Stimulated activated CD8-positive, alpha-beta memory T cell treated with anti-CD3 and anti-CD28 coated beads, Interleukin-2, amount 100 ng/mL, for 48 hours (primary cell): Measurements from ENCODE around the gene ANTXR2.
"Not testable (repeated sequence)": the region's sequence is repeated elsewhere in the genome, so short reads cannot be mapped to it uniquely, and the experiment has no call there.

ENCODE experiments used
- DNase-seq, 2 donors: peaks; one replicate each; pipeline ENCODE4 v3.0.0-alpha.2; 2020; ENCODE audit warnings: low read depth in 2 of 2

The ANTXR2 gene

DNA sequence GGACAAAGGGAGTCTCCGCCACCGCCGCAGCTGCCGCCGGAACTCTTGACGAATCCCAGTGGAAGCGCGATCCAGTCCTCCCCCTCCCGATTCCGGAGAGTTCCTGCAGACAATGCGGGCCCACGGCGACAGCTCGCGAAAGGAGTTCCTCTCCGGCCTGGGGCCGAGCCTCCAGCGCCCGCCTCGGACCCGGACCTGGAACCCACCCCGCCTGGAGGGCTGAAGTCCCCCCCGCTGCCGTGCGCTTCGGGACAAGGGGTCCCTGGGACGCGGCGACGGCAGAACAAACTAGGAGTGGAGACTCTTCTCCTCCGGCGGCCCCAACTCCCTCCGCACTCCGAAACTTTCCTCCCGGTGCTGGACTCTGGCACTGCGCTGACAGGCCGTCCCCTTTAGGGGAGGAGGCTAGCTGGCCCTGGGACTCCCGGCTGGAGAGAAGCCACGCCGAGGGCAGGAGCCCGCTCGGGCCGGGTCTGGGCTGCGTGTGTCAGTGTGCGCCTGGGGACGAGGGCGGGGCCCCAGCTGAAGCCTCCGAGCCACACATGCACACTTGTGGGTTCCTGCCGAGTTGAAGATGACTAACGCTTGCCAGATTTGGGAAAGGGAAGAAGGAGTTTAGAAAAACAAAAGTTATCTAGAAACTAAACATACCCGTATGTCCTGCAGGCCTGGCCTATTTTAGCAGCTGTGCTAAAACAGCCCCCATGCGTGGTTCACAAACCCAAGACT, at the start of gene ANTXR2:
ANTXR2 (minus strand) TSS at position 486 of the 729 bp plus-strand sequence. CDS start 669 bp downstream, outside the sequence.
- DNase-seq = peak; percentile 46 to 60

GRCh38 chr4:80121815-80122214, 48.8 kb upstream of the ANTXR2 start:
- not testable (repeated sequence) for DNase-seq

DNA sequence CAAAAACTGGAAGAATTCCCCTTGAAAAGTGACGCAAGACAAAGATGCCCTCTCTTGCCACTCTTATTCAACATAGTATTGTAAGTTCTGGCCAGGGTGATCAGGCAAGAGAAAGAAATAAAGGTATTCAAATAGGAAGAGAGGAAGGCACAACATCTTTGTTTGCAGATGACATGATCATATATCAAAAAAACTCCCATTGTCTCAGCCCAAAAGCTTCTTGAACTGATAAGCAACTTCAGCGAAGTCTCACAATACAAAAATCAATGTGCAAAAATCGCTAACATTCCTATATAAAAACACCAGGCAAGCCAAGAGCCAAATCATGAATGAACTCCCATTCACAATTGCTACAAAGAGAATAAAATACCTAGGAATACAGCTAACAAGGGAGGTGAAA, 46.6 kb upstream of the ANTXR2 start:
- not testable (repeated sequence) for DNase-seq

- DNase-seq = no peak
Observed at GRCh38 chr4:80116516-80116915, 43.5 kb upstream of the ANTXR2 start.

DNA sequence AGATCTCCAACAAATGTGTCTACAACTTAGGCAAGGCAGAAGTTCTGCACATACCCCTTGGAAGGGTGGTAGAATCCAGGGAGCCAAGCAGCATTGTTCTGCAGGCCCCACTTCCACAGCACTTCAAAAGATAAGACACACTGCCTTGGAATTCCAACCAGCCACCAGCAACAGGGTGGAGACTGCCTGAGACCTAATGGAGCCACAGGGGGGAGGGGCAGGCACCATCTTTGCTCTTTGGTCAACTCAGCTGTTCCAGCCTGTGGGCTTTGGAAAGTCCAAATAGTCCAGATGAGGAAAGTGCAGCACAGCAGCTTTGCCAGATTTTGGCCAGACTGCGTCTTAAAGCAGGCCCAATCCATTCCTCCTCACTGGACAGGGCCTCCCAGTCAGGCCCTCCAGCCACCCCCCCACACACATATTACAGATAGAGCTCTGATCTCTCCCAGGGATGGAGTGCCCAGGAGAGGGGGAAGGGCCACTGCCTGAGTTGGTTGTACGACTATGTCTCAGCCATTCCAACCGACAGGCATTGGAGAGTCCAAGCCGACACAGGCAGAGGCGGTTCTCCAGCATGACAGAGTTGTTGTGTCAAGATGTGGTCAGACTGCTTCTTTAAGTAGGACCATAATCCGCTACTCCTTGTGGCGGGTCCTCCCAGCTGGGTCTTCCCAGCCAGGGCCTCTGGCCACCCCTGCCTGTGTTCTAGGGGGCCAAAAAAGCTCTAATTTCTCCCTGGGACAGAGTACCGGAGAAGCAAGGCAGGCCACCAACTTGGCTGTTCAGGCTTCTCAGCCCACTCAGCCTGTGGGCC, 42.5 kb upstream of the ANTXR2 start:
- no peak for DNase-seq

DNA sequence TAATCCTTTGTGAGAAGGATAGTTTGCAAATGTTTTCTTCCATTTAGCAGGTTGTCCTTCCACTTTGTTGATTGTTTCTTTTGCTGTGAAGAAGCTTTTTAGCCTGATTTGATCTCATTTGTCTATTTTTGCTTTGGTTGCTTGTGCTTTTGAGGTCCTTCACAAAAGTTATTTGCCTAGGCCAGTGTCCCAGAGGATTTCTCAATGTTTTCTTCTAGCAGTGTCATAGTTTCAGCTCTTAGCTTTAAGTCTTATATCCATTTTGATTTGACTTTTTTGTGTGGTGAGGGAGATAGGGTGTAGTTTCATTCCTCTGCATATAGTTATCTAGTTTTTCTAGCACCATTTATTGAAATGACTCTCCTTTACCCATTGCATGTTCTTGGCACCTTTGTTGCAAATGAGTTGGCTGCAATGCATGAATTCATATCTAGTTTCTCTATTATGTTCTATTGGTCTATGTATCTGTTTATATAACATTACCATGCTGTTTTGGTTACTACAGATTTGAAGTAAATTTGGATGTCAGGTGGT, 41.8 kb upstream of the ANTXR2 start:
- no peak for DNase-seq

DNA sequence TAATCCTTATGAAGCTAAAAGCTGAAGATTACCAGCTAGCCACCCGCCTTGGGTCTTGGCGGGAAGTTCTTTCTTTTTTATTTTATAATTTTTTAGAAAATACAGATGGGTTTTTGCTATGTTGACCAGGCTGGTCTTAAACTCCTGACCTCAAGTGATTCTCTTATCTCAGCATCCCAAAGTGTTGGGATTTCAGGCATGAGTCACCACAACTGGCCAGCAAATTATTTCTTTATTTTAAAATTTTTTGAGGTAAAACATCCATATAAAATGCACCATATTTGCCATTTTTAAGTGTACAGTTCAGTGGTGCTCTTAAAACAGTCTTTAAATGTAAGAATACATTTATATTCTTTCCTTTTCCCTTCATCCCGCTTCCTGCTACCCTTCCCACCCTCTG, 40.6 kb upstream of the ANTXR2 start:
- DNase-seq = no peak

DNA sequence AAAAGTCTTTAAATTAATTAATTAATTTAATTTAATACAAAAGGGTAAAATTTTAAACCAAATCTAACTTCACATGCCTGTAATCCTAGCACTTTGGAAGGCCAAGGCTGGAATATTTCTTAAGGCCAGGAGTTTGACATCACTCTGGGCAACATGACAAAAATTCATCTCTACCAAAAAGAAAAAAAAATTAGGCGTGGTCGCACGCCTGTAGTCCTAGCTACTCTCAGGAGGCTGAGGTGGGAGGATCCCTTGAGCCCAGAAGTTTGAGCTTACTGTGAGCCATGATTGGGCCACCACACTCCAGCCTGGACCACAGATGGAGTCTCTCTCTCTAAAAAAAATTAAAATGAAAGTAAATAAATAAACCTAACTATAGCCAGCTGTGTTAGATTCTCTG, 39.2 kb upstream of the ANTXR2 start:
- no peak for DNase-seq

DNA sequence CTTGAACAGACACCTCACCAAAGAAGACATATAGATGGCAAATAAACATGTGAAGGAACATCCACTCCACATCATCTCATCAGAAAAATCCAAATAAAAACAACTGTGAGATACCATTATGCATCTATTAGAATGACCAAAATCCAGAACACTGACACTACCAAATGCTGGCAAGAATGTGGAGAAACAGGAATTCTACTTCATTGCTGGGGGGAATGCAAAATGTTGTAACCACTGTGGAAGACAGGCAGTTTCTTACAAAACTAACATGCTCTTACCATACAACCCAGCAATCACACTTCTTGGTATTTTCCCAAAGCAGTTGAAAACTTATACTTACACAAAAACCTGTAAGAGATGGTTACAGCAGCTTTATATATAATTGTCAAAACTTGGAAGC, 38.2 kb upstream of the ANTXR2 start:
- DNase-seq = no peak

GRCh38 chr4:80107374-80107773, 34.3 kb upstream of the ANTXR2 start:
- no peak for DNase-seq

DNA sequence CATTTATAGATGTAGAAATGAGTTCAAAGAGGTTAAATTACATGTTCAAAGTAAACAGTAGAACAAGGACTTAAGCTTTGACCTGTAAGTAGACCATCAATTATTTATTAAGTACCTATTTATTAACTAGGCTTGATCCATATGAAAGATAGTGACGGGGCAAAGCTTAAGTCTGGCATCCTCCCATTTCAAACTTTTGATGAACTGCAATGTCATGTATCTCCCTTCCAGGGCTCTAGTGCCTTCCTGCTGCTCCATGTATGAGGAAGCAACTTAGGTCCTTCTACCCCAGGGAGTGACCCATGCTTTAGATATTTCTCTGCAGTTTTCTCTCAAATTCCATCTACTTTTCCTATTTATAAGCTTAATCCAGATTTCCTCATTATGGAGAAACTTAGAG, 31.9 kb upstream of the ANTXR2 start:
- DNase-seq = no peak

DNA sequence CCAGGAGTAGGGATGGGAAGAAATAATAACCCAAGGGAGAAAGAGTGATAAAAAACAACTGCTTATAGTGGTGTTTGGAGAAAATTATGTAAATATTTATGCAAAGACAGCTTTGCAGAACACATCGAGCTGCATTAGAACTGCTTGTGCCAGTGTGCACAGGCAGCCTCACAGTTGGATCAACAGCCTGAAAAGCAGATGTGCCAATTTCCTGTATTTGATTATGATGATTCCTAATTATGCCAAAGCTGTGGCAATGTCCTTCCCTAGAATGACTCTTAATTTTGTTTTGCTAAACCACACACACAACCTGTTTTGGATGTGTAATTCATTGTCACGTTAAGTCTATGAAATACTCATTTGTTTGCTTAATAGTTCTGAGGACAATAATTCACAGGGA, 30.6 kb upstream of the ANTXR2 start:
- no peak for DNase-seq

DNA sequence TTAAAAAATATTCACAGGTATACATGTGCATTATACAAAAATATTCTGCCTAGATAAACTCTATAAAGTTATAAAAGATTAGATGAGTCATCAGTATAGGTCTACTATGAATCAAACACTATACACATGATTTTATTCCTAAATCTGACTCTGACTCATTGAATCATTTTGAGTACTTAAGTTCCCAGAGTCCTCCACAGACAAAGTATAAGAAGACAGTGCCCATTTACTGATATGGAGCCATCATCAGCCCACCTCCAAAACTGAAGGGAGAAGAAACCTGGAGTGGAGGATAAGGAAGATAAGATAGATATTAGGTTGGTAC, 28.7 kb upstream of the ANTXR2 start:
- no peak for DNase-seq

DNA sequence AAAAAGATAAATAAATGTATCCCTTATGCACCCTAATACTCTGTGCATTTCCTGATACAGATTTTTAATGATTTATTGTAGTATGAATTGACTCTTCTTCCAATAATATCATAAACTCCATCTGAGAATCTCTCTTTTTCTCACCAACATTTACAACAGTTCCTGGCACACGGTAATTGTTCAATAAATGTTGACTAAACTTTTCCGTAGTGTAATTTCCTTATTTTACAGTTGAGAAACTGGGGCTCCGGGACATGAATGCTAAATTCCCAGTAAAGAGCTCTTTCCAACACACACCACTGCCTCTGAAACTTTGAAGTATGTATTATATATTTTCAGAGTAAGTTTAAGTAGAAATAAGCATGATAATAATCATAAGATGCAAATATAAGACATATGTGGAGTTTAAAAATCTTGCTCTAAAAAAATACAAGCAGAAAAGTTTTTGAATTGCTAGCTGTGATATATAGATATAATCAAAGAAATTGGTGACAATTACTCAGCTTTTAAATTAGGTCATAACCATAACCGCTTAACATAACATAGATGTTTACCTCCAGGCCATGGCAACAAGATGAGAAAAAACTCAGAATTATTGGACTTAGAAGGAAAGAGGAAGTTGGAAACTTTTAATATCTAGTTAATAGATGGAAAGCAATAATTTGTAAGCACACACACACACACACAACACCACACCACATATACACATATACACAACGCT, 28.2 kb upstream of the ANTXR2 start:
- DNase-seq = no peak

- no peak for DNase-seq
Observed at GRCh38 chr4:80099671-80100070, 26.6 kb upstream of the ANTXR2 start.

DNA sequence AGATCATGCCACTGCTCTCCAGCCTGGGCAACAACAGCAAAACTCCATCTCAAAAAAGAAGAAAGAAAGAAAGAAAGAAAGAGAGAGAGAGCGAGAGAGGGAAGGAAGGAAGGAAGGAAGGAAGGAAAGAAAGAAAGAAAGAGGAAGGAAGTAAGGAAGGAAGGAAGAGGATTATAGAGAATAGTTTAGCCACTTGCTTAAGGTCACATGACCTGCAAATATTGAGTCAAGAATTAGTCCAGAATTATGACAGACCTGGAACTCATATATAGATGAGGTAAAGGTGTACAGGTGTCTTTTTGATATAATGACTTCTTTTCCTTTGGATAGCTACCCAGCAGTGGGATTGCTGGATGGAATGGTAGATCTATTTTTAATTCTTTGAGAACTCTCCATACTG, 25.6 kb upstream of the ANTXR2 start:
- DNase-seq = no peak

- DNase-seq = no peak
Observed at GRCh38 chr4:80097400-80098177, 24.6 kb upstream of the ANTXR2 start.

DNA sequence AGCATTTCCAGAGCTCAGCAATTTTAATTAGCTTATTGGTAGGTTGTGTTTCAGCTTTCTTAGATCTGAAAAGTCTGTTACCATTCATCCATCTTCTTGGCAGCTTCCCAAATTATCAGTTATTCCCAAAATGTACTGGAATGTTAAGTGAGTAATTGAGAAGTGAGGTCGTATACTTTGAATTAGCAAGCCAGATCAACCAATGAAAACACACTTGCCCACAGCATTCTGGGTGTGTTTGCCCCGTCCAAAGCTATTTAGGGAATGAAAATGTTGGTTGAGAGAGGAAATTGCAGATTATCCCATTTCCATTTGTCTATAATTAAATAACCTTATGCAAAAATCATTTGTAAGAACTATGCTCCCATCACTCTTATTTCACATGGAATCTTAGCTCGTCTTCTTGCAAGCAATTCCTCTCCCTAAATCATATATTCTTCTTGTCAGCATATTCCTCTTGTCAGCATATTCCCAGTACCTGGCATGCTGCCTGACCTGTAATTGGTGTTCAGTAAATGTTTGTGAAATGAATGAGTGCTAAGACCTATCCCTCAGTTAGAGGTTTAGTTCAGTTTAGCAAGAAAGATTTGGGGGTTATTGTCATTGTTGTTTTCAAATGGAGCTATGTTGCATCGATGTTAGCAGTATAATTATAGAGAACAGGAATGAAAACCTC, 23.3 kb upstream of the ANTXR2 start:
- no peak for DNase-seq

DNA sequence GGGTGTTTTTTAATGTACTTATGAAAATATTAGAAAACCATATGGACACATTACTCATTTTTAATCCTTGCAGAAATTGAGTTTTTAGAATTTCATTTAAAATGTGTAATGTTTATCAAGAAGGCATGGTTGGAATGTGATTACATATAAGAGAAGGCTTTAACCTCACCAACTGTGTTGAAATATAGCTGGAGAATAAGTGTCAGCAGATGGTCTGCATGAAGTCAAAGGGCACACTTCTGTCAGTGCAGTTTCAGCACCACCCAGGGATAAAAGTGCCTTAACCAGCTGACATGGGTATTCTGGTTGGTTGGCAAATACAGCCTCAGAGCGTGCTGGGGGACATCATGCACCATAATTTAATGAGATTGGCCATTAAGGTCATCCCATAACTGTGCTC, 21.2 kb upstream of the ANTXR2 start:
- no peak for DNase-seq

DNA sequence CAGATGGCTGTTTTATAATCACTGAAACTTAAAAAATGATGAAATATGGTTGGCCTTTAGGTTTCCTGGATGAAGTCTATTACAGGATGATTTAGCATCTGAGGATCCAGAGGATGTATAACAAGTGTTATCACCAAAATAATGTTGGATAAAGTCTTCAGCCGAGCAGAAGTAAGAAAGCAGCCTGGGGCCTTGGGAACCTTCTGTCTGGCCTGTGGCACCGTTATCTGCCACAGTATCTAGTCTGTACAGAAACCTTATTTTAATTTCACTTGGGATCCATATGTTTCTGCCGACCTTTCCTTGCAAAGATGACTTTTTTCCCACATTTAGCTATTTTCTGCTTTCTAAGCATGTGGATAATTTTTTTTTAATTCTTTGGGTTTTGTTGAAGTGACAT, 20.5 kb upstream of the ANTXR2 start:
- DNase-seq = no peak

DNA sequence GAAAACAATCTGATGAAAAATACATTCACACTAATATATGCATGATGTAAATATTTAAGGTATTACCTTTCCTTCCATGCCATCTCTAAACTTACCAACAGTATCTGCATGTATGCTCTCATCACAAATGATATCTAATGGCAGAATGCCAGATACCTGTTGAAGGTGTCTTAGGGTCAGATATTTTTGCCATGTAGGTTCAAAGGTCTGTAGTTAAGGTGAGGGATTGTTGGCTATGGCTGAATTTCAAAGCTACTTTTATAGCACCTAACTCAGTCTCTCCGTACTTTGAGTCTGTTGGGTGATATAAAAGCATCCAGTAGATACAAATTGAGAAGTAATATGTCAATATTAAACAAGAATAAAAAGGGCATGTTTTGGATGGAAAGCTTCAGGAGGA, 19.8 kb upstream of the ANTXR2 start:
- no peak for DNase-seq
